Fibroblast of mammary gland (primary cell): ENCODE data around the gene CXCL14.
"Not testable (repeated sequence)": the region's sequence is repeated elsewhere in the genome, so short reads cannot be mapped to it uniquely, and the experiment has no call there.

Experiments
- DNase-seq: peaks from one replicate; pipeline ENCODE4 v3.0.0-alpha.2; 2010; ENCODE audit warnings: low read depth
- H3K4me3 ChIP-seq: 2 replicates; pipeline ENCODE4 v1.5.1; 2011; ENCODE audit warnings: low read depth, mild to moderate bottlenecking, low read length, moderate library complexity; ENCODE audit not compliant: control insufficient read depth
- TF ChIP-seq, protein P1 (sequence below): conservative IDR thresholded peaks from 2 replicates; pipeline ENCODE4 v1.5.1; 2011; ENCODE audit warnings: low read depth, low read length, inconsistent platforms; ENCODE audit not compliant: control insufficient read depth, insufficient read depth

CXCL14 gene

GRCh38 chr5:135535420-135535819 lies 43.4 kb downstream of the CXCL14 start:
- TF ChIP-seq, protein P1, sequence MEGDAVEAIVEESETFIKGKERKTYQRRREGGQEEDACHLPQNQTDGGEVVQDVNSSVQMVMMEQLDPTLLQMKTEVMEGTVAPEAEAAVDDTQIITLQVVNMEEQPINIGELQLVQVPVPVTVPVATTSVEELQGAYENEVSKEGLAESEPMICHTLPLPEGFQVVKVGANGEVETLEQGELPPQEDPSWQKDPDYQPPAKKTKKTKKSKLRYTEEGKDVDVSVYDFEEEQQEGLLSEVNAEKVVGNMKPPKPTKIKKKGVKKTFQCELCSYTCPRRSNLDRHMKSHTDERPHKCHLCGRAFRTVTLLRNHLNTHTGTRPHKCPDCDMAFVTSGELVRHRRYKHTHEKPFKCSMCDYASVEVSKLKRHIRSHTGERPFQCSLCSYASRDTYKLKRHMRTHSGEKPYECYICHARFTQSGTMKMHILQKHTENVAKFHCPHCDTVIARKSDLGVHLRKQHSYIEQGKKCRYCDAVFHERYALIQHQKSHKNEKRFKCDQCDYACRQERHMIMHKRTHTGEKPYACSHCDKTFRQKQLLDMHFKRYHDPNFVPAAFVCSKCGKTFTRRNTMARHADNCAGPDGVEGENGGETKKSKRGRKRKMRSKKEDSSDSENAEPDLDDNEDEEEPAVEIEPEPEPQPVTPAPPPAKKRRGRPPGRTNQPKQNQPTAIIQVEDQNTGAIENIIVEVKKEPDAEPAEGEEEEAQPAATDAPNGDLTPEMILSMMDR: no peak
- DNase-seq: no peak
- H3K4me3 ChIP-seq: no peak overlapping the region

GRCh38 chr5:135534609-135535419 lies 44.0 kb downstream of the CXCL14 start:
- peak; percentile 7 for DNase-seq
- TF ChIP-seq, protein P1: no peak
- H3K4me3 ChIP-seq: no peak overlapping the region

DNA sequence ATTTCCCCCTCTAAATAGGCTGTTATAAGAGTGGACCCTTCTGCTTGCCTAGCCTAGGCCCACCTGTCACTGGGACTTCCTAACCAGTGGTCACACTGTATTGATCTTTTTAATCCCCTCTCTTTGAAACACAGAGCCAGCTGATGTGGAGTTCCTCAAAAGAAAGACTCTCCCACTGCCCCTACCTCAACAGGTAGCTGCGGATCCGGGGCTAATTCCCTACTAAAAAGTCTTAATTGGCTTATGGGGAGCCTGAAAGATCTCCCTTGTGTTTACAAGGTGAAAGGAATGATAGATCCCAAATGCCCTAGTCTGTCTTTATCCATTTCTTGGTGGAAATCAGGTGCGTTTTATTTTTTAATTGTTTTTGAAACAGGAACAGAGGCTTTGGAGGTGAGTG lies 45.0 kb downstream of the CXCL14 start:
- H3K4me3 ChIP-seq: no peak overlapping the region
- DNase-seq: no peak
- TF ChIP-seq, protein P1: no peak

- TF ChIP-seq, protein P1: no peak
- DNase-seq: no peak
- no peak overlapping the region for H3K4me3 ChIP-seq
These were observed 45.5 kb downstream of the CXCL14 start for GRCh38 chr5:135533334-135533733.

GRCh38 chr5:135529576-135529975 lies 49.2 kb downstream of the CXCL14 start:
- H3K4me3 ChIP-seq, DNase-seq: not testable (repeated sequence)

GRCh38 chr5:135526924-135527323 lies 51.9 kb downstream of the CXCL14 start:
- DNase-seq: no peak
- no peak overlapping the region for H3K4me3 ChIP-seq
- TF ChIP-seq, protein P1: no peak

DNA sequence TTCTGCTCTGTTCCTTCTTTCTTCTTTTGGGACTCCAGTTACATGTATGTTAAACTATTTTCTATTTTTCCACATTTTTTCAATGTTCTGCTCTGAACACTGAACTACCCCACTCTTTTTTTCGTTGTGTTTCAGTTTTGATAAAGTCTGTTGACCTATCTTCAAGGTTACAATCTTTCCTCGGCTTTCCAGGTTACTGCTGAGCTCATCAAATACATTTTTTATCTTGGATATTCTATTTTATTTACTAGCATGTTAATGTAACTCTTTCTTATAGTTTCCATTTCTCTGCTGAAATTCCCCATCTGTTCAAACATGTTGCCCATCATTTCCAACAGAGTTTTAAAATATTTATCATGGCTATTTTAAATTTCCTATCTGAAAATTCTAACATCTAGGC lies 56.8 kb downstream of the CXCL14 start:
- TF ChIP-seq, protein P1: no peak

More for the DNA sequence above, 56.8 kb downstream of the CXCL14 start:
- no peak for DNase-seq
- no peak overlapping the region for H3K4me3 ChIP-seq
